Measurements from ENCODE around the gene KBTBD13.
"Not testable (repeated sequence)": the region's sequence is repeated elsewhere in the genome, so short reads cannot be mapped to it uniquely, and the experiment has no call there.

KBTBD13 gene

DNA sequence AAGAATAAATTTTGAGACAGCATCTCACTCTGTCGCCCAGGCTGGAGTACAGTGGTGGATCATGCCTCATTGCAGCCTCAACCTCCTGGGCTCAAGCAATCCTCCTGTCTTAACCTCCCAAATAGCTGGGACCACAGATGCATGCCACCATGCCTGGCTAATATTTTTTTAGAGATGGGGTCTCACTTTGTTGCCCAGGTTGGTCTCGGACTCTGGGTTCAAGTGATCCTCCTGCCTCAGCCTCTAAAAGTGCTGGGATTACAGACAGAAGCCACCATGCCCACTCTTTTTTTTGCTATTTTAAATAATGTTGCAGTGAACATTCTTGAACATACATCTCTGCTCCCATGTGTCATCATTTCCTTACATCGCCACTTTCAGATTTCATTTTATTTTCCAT is 38.1 kb upstream of the KBTBD13 start:
- Histone ChIP-seq H3K27ac (ENCODE audit: low read depth, low read length) (no peak overlapping the region), H3K79me2 (ENCODE audit: control insufficient read depth, insufficient read depth, low read length, unreplicated experiment) (no peaks in the 10 kb centered on the region), H3K4me1 (ENCODE audit: control insufficient read depth, insufficient read depth, low read length, unreplicated experiment) (peaks cover 10% of the 10 kb centered on the region), H3K27me3 (ENCODE audit: insufficient read depth, low read length) (no peaks in the 10 kb centered on the region), H3K4me3 (ENCODE audit: low read depth, low read length) (no peak overlapping the region), H3K36me3 (ENCODE audit: insufficient read depth, low read length) (no peaks in the 10 kb centered on the region), H2AFZ (ENCODE audit: low read length, unreplicated experiment) (no peak overlapping the region)

DNA sequence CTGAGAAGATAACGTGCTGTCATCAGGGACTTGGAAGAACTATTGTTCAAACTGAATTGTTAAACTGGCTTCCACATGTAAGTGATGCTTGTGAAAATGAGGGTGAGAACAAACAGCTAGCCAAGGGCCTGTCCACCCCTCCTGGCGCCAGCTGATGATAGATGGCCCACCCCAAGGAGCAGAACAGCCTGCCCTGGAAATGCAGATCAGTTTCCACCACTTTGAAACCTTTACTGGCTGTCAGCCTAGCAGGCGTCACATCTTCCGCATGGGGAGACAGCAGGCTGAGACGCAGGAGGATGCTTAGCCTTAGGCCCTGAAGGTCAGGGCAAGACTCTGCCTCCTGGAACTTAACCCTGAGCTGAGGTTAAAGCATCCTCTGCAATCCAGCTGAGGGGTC is 37.7 kb upstream of the KBTBD13 start:
- Histone ChIP-seq H3K79me2 (ENCODE audit: control insufficient read depth, insufficient read depth, low read length, unreplicated experiment) (no peaks in the 10 kb centered on the region), H2AFZ (ENCODE audit: low read length, unreplicated experiment) (no peak overlapping the region), H3K4me3 (ENCODE audit: low read depth, low read length) (no peak overlapping the region), H3K27ac (ENCODE audit: low read depth, low read length) (no peak overlapping the region), H3K36me3 (ENCODE audit: insufficient read depth, low read length) (no peaks in the 10 kb centered on the region), H3K27me3 (ENCODE audit: insufficient read depth, low read length) (no peaks in the 10 kb centered on the region), H3K4me1 (ENCODE audit: control insufficient read depth, insufficient read depth, low read length, unreplicated experiment) (peaks cover 12% of the 10 kb centered on the region)

DNA sequence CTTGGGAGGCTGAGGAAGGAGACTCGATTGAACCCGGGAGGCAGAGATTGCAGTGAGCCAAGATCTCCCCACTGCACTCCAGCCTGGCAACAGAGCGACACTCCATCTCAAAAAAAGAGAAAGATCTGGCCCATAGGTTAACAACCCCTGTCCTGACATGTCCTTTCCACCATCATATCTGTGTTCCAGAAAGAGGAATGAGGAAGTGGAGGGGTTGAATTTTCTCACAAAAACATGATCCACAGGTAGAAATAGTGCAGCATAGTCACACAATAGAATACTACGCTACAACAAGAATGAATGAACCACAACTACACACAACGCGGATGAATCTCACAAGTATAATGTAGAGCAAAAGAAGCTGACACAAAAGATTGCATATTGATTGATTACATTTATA is 36.1 kb upstream of the KBTBD13 start:
- Histone ChIP-seq H3K4me1 (ENCODE audit: control insufficient read depth, insufficient read depth, low read length, unreplicated experiment) (peaks cover 25% of the 10 kb centered on the region), H2AFZ (ENCODE audit: low read length, unreplicated experiment) (no peak overlapping the region), H3K4me3 (ENCODE audit: low read depth, low read length) (no peak overlapping the region), H3K79me2 (ENCODE audit: control insufficient read depth, insufficient read depth, low read length, unreplicated experiment) (no peaks in the 10 kb centered on the region), H3K27me3 (ENCODE audit: insufficient read depth, low read length) (no peaks in the 10 kb centered on the region), H3K27ac (ENCODE audit: low read depth, low read length) (no peak overlapping the region), H3K36me3 (ENCODE audit: insufficient read depth, low read length) (no peaks in the 10 kb centered on the region)

DNA sequence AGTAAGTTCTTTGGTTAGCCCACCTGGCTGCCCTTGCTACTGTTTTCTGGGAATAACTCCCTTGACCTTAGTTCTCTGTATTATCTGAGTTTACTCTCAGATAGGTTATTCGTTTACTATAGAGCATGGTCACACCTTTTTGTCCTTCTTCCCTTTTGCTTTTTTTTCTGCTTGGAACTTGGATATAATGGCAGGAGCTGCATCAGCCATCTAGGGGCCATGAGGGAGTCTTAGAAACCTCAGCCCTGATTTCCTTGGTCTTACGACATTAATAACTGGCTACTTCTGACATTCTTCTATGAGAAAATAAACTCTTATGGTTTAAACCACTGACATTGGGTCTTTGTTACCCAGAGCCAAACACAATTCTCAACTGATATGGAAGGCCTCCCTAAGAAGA is 34.8 kb upstream of the KBTBD13 start:
- Histone ChIP-seq H3K27ac (ENCODE audit: low read depth, low read length) (no peak overlapping the region), H3K36me3 (ENCODE audit: insufficient read depth, low read length) (no peaks in the 10 kb centered on the region), H3K4me1 (ENCODE audit: control insufficient read depth, insufficient read depth, low read length, unreplicated experiment) (peaks cover 25% of the 10 kb centered on the region), H3K4me3 (ENCODE audit: low read depth, low read length) (no peak overlapping the region), H2AFZ (ENCODE audit: low read length, unreplicated experiment) (no peak overlapping the region), H3K27me3 (ENCODE audit: insufficient read depth, low read length) (no peaks in the 10 kb centered on the region), H3K79me2 (ENCODE audit: control insufficient read depth, insufficient read depth, low read length, unreplicated experiment) (no peaks in the 10 kb centered on the region)

DNA sequence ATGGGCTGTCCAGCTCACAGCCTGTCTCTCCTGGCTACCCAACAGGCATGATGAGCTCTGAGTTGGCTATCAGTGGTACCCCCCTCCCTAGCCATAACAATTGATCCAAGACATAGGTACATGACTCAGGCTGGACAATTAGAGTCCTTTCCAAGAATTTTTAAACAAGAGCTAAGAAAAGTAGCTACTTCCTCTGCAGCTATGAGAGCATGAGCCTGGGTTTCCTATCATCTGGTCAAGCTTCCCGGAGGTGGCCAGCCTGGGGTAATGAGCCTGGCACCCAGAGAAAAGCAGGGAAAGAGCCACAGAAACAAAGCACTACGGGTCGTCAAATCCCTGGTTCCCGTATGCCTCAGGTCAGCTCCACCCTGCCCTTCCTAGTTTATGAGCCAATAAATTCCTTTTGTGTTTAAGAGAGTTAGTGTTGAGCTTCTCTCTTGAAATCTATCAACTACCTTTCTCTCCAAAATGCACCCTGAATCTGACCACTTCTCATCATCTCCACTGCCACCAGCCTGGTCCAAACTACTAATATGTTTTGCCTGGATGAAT is 33.7 kb upstream of the KBTBD13 start:
- Histone ChIP-seq H3K4me3 (ENCODE audit: low read depth, low read length) (no peak overlapping the region), H3K27me3 (ENCODE audit: insufficient read depth, low read length) (no peaks in the 10 kb centered on the region), H2AFZ (ENCODE audit: low read length, unreplicated experiment) (peak overlapping the region; percentile 50), H3K79me2 (ENCODE audit: control insufficient read depth, insufficient read depth, low read length, unreplicated experiment) (no peaks in the 10 kb centered on the region), H3K36me3 (ENCODE audit: insufficient read depth, low read length) (no peaks in the 10 kb centered on the region), H3K4me1 (ENCODE audit: control insufficient read depth, insufficient read depth, low read length, unreplicated experiment) (peaks cover 25% of the 10 kb centered on the region), H3K27ac (ENCODE audit: low read depth, low read length) (no peak overlapping the region)

DNA sequence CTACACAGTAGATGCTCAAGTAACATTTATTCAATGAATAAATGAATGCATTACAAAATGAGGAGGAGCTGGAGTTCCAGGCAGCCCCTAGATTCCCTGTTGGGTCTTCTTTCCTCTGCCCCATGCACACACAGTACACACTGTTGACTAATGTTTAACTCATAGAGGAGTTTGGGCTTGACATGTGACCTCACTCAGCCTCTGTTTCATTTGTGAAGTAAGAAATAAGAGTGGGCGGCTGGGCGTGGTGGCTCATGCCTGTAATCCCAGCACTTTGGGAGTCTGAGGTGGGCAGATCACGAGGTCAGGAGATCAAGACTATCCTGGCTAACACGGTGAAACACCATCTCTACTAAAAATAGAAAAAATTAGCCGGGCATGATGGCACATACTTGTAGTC is 32.3 kb upstream of the KBTBD13 start:
- peaks cover 25% of the 10 kb centered on the region for H3K4me1 ChIP-seq (ENCODE audit: control insufficient read depth, insufficient read depth, low read length, unreplicated experiment)
- H3K27ac ChIP-seq (ENCODE audit: low read depth, low read length) = peak overlapping the region; percentile 31; the same call in 1 of the 2 replicates
- H2AFZ ChIP-seq (ENCODE audit: low read length, unreplicated experiment); H3K27me3 ChIP-seq (ENCODE audit: insufficient read depth, low read length); H3K4me3 ChIP-seq (ENCODE audit: low read depth, low read length); H3K79me2 ChIP-seq (ENCODE audit: control insufficient read depth, insufficient read depth, low read length, unreplicated experiment); H3K36me3 ChIP-seq (ENCODE audit: insufficient read depth, low read length): not testable (repeated sequence)

DNA sequence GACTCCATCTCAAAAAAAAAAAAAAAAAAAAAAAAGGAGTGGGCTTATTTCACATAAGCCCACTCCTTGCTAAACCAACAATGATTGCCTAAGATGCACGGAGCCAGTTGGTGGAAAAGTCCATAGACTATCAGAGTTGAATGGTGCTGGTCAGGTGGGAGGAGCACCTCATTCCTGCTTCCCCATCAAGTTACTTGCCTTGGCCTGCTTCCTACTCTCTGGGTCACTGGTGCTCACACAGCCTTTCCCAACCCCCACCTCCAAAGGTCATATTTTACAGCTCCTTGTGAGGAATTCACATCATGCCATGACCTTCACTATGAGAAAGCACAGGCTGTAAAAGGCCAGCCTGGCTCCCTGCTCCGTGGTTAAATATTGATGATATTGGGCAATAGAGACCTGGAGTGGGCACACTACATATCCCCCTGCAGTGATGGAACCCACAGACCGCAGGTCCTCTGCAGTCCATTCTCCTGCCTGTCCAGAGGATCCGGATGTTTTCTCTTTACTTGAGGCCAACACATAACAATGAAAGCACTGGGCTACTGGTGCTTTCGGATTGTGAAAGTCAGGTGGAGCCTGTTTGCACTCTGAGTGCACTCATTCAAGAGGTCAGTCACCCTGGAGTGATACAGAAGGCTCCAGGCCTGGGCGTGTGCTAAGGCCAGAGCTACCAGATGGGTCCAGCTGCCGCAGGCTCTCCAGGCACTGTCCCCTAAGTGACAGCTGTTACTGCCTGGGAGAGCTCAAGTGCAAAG is 31.6 kb upstream of the KBTBD13 start, which contains the start of gene SLC51B:
Gene SLC51B, plus strand, starts transcription at position 664 of the 758 bp plus-strand sequence. CDS start 4,618 bp downstream, outside the sequence.
- Histone ChIP-seq H3K4me1 (ENCODE audit: control insufficient read depth, insufficient read depth, low read length, unreplicated experiment) (peaks cover 29% of the 10 kb centered on the region), H3K4me3 (ENCODE audit: low read depth, low read length) (no peak within 1 kb of the TSS), H2AFZ (ENCODE audit: low read length, unreplicated experiment) (no peak within 1 kb of the TSS)

DNA sequence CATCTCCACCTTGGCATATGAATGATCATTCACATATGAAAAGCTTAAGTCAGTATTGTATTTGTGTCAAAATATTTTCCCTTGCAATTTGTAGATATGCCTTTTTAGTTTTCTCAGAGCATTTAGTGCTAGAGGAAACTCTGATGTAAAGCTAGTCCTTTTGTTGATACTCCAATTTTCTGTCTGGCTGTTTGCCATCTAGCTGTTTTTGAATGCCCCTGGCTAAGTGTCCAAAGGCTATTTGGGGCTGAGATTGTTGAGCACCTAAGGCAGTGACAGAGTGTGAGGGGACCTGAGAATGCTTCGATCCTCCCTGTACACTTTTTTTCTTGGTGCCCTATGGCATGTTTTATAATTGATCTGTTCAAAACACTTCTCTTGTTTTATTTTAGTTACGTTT is 28.3 kb upstream of the KBTBD13 start:
- Histone ChIP-seq H3K27me3 (ENCODE audit: insufficient read depth, low read length) (no peaks in the 10 kb centered on the region), H3K79me2 (ENCODE audit: control insufficient read depth, insufficient read depth, low read length, unreplicated experiment) (no peaks in the 10 kb centered on the region), H3K27ac (ENCODE audit: low read depth, low read length) (no peak overlapping the region), H3K36me3 (ENCODE audit: insufficient read depth, low read length) (no peaks in the 10 kb centered on the region), H3K4me1 (ENCODE audit: control insufficient read depth, insufficient read depth, low read length, unreplicated experiment) (peaks cover 26% of the 10 kb centered on the region), H2AFZ (ENCODE audit: low read length, unreplicated experiment) (no peak overlapping the region), H3K4me3 (ENCODE audit: low read depth, low read length) (no peak overlapping the region)

More for the DNA sequence above, 31.6 kb upstream of the KBTBD13 start, which contains the start of gene SLC51B:
- Histone ChIP-seq H3K27me3 (ENCODE audit: insufficient read depth, low read length) (no peaks in the 10 kb centered on the region), H3K27ac (ENCODE audit: low read depth, low read length) (no peak within 1 kb of the TSS), H3K36me3 (ENCODE audit: insufficient read depth, low read length) (no peaks in the 10 kb centered on the region), H3K79me2 (ENCODE audit: control insufficient read depth, insufficient read depth, low read length, unreplicated experiment) (no peaks in the 10 kb centered on the region)

DNA sequence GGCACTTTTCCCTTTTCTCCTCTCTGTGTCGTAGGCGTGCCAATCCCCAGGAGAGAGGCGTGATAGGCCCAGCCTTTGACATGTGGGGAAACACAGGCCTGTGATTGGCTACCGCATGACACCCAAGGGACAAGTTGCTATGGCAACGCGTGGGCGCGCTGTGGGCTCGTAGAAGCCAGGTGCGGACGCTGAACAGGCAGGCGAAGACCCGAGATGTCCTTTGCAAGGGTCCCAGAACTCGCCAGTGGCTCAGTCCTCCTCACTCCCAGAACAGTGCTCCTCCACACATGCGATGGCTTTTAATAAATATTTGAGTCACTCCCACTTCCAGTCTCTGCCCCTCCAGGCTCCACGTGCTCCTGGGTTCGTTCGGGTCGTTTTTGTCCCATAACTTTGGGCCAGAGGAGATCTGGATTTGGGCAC is 27.1 kb upstream of the KBTBD13 start:
- no peaks in the 10 kb centered on the region for H3K36me3 ChIP-seq (ENCODE audit: insufficient read depth, low read length)
- no peak overlapping the region for H2AFZ ChIP-seq (ENCODE audit: low read length, unreplicated experiment)
- peaks cover 15% of the 10 kb centered on the region for H3K4me1 ChIP-seq (ENCODE audit: control insufficient read depth, insufficient read depth, low read length, unreplicated experiment)
- no peak overlapping the region for H3K27ac ChIP-seq (ENCODE audit: low read depth, low read length)
- H3K79me2 ChIP-seq (ENCODE audit: control insufficient read depth, insufficient read depth, low read length, unreplicated experiment) = no peaks in the 10 kb centered on the region
- peak overlapping the region; percentile 55 for H3K4me3 ChIP-seq (ENCODE audit: low read depth, low read length)
- H3K27me3 ChIP-seq (ENCODE audit: insufficient read depth, low read length) = no peaks in the 10 kb centered on the region

DNA sequence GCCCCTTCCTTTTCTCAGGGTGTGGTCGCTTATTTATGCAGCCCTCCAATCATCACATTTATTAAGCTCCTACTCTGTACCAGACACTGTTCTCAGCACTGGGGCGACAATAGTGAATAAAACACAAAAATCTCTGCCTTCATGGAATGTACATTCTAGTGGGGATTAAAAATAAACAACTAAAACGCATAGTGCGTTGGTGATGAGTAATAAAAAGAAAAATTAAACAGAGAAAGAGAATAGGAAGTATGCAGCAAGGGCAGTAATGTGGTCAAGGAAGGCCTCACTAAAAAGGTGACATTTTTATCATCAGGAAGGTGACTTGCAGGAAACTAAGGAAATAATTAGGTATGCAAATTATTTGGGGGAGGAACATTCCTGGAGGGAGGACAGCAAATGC is 26.3 kb upstream of the KBTBD13 start:
- H3K79me2 ChIP-seq (ENCODE audit: control insufficient read depth, insufficient read depth, low read length, unreplicated experiment) = no peaks in the 10 kb centered on the region
- H3K27me3 ChIP-seq (ENCODE audit: insufficient read depth, low read length) = no peaks in the 10 kb centered on the region
- H3K36me3 ChIP-seq (ENCODE audit: insufficient read depth, low read length) = no peaks in the 10 kb centered on the region
- no peak overlapping the region for H2AFZ ChIP-seq (ENCODE audit: low read length, unreplicated experiment)
- H3K4me1 ChIP-seq (ENCODE audit: control insufficient read depth, insufficient read depth, low read length, unreplicated experiment) = peaks cover 12% of the 10 kb centered on the region
- no peak overlapping the region for H3K4me3 ChIP-seq (ENCODE audit: low read depth, low read length)
- H3K27ac ChIP-seq (ENCODE audit: low read depth, low read length) = no peak overlapping the region

DNA sequence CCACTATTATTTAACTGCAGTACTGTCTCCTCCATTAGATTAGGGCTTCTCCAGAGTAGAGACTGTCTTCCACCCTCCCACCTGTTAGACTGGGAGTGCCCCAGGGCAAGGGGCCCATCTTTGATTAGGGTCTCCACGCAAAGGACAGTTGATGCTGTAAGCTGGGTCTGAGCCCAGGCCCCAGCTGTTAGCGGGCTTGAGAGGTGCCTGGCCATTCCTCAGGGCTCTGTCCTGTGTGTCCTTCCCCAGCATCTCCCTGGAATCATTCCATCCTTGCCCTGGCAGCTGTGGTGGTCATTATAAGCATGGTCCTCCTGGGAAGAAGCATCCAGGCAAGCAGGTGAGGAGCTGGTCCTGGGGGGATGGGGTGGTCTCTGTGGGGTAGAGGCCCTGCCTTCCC is 25.3 kb upstream of the KBTBD13 start:
- Histone ChIP-seq H3K27ac (ENCODE audit: low read depth, low read length) (no peak overlapping the region), H2AFZ (ENCODE audit: low read length, unreplicated experiment) (no peak overlapping the region), H3K79me2 (ENCODE audit: control insufficient read depth, insufficient read depth, low read length, unreplicated experiment) (no peaks in the 10 kb centered on the region), H3K4me3 (ENCODE audit: low read depth, low read length) (no peak overlapping the region), H3K27me3 (ENCODE audit: insufficient read depth, low read length) (no peaks in the 10 kb centered on the region), H3K4me1 (ENCODE audit: control insufficient read depth, insufficient read depth, low read length, unreplicated experiment) (peaks cover 17% of the 10 kb centered on the region), H3K36me3 (ENCODE audit: insufficient read depth, low read length) (no peaks in the 10 kb centered on the region)

All from ACC112 (cell line).